GM18520 (cell line): ENCODE results near the gene HOXA4.

Experiments used
- ATAC-seq: cut with Tn5 transposase; IDR thresholded peaks from one replicate; pipeline ENCODE4 v1.9.1; 2021; ENCODE audit not compliant: unreplicated experiment

Gene HOXA4

DNA sequence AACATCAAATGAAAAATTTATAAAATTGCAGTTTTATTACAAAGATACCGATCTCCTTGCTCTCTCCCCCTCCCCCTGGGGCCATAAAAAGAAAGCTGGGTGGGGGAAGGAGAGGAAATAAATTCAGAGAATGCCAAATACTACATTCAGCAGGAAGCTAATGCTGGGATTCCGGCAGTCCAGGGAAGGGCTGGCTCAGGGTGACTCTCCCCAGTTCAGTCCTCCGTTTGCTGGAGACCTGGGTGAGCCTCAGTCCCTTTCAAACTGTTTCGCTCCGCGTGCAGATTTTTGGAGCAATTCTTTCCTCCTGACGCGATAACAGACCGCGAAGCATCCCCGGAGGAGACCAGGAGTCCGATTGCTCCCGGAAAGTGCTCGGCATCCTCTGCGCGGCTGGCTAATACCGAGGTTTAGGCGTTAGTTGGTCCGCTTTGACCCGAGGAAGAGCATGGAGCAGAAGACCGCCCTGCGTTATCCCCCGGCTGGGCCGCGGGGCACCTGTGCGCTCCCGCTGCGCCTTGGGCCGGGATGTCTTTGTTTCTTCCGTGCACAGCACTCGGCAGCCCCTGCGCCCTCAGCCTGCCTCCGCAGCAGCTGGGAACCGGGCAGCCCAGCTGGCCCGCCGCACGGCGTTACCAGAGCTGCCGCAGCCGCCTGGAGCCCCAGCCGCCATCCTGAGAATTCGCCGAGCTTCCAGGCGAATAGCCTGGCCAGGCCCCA, 24.2 kb downstream of the HOXA4 start:
- ATAC-seq = no peak

DNA sequence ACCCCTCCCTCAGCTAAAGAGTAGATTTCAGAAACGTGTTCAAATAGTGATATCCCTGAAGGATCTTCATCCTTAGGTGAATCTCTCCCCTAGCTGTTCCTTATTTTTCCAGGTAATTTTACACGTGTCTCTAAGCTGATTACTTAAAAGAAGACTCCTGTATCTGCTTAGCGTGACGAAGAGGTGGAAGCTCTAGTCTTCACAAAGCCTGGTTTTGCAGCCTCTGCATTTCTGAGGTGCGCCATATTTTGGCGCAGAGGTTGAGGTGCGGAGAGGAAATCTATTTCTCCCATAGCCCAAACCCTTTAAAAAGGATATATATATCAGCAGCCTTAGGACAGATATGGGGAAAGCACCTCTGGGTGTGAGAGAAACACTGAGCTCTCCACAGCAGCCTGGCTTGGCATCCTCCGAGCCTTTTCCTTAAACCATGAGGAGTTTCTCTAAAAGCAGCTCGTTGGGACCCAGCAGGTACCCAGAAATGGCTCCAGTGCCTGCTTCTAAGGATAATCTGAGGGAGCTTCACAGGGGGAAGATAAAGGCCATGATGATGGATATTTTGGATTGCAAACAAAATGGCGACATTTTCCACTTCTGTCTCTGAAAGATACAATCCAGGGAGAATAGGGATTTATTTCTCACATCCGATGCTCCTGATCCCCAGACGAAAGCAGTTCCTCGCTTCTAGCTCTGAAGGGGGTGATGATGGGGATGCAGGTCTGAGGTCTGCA, 25.1 kb downstream of the HOXA4 start:
- ATAC-seq = no peak

DNA sequence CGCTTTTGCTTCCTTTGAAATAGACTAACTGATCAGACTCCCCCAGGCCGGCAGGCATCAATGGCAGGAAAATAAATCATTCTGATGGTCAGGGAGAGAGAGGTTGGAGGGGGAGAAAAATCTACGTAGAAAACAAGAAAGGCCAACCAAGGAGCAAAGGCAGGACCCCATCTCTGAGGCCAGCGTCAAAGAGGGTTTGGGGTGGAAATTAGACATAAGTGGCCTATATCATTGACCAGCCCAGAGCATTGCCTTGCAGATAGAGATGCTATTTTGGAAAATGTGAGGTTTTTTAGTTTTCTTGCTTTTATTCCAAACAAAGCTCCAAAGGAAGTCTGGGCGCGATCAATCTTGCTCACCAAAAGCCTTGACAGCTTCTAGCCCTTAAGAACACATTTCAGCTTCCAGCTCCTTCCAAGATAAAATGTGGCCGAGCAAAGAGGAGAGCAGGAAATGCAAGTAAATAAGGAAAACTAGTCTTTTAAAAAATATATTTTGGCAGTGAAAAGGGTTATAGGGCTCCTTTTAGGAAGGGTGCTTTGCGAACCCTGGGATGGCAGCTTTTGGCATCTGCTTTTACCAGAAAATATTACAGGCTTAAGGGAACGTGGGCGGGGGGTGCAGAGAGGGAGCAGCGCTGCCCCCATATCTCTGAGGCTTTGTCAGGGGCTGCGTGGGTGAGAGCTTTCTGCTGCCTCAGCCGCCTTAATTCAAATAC, 26.1 kb downstream of the HOXA4 start:
- ATAC-seq = no peak

DNA sequence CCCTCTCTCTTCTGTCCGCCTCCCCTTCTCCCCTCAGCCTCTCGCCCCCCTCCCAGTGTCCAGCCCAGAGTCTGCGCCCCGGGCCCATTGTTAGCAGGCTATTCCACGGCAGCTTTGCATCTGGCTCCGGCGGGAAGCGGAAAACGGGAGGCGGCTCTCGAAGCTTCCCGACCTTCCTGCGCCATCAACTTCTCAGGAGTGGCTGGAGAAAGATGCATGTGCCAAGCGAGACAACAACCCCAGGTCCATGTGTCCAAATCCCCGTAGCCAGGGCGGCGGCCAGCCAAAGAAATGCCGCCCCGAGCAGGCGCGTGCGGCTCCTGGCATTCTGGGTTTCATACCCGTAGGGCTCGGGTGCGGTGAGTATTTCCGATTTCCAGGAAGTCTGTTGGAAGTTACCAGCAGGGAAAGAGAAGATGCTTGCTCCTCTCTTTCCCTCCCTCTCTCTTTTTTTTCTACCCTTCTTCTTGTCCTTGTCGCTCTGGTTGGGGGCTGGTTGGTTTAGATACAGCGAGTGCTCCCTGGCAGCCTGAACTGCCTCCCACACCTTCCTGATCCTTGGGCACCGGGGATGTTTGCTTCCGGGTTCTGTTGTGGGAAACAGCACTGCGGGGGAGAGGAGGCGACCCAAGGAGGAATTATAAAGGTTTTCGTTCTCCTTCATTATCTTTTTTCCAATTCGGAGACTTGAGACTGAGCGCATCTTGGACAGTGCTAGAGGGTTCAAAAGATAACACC, 26.9 kb downstream of the HOXA4 start:
- ATAC-seq = no peak

DNA sequence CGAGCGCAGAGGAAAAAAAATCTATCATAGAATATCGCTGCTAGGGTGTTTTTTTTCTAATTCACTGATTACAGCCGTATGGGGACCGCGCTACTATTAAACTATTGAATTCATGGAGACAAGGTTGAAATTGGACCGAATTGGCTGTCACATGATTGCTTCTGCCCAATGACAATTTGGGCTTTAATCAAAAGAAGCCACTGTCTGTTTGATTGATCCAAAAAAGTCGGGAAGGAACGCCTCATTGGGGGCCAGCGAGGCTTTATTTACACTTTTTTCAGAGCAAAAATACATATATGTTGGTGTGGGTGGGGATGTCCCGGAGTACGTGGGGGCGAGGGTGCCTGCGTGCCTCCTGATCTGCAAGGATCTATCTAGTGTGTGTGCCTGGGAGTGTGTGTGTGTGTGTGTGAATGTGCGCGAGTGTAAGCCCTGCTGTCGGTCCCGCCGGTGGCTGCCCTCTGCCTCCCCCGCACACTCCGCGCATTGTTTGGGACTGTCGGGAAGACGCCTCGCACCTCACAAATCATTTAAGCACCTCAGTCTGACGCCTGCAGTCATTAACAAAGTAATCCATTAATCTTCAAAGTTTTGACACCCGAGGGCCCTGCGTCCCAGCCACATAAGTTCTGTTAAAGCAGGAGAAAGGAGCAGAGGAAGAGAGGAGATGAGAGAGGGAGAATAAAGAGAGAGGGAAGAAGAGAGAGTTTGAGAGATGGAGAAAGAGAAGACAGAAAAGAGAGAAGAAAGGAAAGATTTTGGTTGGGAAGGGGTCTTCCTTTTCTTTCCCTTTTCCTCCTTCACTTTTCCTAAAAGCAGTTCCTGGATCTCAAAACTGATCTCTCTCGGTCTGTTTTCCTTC, 27.7 kb downstream of the HOXA4 start, which contains the start of gene HOXA2:
HOXA2 (minus strand) TSS at position 103 of the 862 bp plus-strand sequence. CDS start 183 bp downstream, outside the sequence.
- no peak for ATAC-seq

DNA sequence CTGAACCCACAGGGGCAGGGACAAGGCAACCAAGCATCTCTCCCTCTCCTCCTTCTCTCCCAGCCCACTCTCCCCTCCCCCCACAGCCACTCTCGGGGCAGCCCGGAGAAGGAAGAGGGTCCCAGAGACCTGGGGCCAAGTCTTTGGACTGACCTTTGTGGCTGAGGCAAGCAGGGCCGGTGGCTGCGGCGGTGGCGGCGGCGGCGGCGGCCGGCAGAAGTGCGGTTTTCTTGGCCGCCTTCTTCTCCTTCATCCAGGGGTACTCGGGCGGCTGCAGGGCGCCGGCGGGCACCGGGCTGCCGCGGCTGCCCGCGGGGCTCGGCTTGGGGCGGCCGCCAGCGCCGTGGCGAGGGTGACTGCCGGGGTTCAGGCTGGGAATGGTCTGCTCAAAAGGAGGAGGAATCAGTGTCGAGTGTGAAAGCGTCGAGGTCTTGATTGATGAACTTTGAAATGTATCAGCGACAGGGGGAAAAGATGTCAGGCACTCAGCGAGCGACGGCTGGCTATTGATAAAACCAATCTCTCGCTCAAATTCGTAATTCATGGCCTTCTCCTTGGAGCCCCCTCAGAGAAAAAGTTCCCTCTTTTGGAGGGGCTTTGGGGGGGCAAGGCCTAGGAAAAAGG, 28.5 kb downstream of the HOXA4 start:
- no peak for ATAC-seq

DNA sequence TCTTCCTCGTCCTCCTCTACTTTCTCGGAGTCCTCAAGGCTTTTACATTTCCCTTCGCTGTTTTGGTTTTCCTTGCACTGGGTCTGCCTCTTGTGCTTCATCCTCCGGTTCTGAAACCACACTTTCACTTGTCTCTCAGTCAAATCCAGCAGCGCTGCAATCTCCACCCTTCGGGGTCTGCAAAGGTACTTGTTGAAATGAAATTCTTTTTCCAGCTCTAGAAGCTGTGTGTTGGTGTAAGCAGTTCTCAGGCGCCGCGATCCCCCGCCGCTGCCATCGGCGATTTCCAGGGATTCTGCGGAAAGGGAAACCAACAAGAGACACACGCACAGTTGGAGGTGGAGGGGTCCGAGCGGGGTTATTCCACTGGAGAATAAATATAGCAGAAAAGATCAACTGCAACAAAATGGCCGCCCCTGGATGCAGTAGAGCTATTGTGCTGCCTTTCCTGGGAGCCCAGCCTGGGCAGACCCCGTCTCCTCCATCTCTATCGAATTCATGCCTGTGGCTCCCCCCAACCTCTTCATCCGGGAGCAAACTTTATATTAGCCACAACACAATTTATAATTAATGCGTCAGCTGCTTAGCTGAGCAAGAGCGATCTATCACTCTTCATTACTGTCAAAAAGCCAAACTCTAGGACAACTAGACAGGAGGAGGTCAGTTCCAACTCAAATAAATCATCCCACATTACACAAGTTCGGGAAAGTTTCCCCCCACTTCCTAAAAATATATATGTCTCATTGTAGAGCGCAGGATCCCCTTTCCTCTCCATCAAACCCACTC, 29.2 kb downstream of the HOXA4 start:
- no peak for ATAC-seq

DNA sequence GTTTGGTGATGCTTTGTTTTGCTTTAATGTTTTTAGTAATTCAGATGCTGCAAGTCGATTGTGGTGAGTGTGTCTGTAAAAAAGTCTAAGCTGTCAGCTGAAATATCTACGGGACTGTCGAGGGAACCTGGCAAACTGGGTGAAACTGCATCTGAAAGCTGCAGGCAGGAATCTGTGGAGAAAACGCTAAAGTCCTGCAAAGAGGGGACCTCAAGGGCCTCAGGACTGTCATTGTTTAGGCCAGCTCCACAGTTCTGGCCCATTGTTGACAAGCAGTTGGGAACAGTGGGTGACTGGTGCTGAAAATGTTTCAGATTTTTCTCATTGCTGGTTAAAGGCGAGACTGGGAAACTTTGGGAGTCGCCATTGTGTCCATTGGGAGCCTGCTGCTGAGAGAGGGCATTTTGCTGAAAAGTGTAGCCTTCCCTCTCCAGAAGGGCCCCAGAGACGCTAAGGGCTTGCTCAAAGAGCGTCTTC, 29.8 kb downstream of the HOXA4 start:
- no peak for ATAC-seq

DNA sequence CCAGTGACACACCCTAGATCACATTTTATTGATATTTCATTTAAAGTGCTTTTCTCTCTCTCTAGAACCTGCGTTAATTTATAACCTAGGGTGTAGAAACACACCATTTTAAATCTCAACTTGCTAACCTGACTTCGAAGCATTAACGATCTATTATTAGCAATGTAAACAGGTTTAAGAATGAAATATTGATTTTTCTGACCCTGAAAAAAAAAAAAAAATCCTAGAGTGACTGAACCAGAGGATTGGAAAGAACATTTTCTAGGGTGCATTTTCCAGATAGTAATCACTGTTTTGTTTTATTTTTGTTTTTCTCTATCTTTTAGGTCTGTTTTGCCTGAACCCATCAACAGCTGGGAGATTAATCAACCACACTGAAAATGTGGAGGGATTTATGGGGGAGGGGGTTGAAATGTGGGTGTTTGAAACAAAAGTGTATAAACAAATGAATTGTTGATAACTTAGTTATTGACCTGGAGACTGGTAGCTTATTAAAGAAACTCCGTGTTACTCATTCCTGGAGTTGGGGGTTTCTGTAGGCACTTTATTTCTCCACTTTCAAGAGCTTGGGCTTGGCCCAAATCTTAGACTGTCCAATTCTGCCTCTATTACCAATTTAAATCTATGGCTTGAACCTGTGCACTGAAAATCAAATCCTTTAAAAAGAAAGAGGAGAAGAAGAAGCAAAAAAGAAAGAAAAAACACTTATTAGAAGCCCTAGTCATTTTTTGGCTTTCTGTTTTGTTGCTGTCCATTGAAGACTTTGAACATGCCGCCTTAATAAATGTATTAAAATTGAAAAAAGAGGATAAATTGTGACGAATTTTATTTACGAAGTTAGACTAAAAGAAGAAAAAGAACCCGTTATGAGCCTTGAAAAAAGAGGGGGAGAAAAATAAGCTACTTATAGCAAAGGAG, 30.8 kb downstream of the HOXA4 start:
- ATAC-seq = no peak

DNA sequence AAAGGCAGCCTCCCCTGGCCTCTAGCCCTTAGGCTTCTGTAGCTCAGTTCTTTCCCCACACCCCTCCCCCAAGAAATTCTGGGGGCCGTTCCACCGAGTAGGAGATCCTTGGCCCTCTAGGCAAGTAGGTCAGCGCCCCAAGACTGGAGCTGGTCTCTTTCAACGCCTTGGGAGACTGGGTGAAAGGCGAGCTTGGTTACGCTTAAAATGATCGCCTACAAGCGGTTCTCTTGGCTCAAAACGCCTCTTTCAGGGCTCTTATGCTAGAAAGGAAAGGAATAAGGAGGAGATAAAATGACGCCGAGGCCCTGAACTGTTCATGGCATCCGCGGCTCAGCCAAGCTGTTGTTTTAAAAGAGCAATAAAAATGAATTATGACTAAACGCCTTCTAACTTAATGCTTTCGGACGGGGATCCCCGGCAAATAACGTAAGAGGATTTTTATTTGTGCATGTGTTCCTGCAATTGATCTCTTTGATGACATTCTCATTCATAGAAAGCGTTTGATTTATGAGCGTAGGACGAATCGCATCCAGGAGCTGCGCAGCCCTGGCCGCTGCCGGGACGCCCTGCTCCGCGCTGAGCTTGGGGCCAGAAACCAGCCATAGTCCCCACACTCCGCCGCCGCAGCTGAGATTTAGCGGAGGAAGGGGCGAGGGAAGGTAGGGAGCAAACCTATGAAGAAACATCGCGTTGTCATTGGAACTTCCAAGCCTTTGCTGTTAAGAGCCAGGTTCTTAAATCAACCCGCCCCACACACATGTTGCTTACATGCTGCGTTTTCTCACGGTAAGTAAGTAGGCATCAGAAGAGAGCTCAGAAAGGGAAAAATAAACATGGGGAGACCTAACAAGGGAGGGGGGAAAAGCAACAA, 31.7 kb downstream of the HOXA4 start:
- ATAC-seq = no peak

DNA sequence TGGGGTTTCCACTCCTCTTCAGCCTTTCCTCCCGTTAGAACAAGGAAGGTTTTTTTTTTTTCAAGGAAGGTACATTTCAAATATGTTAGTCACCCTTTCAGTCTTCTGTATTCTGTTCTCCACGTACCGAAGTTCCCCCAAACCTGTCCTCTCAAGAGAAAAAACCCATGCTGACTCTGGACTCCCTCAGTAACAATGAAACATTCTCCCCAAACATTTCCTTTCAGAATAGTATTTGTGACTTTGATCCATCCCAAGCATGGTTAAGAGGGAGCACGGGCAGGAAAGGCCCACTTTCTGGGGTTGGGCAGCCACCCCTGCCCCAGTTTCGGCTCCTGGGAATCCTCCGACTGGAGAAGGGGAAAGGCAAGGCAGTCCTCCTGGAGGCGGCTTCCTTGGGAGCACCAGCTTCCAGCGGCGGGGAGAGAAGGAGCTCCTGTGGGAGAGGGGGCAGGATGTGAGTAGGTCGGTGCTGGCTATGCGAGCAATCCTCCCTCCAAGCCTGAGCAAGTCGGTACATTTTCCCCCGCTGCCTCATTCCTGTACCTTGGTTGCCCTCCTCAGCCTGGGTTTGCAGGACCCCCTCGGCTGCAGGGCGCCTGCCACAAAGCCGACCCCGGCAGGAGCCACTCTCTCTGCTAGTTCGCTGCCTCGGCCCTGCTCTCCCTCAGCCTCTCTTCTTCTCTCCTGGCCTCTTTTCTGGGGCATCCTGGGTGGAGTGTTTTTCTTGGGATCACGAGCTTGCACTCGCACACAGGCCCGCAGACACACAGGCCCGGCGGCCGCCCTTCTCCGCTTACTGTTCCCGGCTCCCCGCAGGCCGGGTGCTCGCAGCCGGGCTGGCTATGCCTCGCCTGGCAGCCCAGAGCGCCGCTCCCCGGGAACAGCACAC, 32.6 kb downstream of the HOXA4 start:
- ATAC-seq = no peak

DNA sequence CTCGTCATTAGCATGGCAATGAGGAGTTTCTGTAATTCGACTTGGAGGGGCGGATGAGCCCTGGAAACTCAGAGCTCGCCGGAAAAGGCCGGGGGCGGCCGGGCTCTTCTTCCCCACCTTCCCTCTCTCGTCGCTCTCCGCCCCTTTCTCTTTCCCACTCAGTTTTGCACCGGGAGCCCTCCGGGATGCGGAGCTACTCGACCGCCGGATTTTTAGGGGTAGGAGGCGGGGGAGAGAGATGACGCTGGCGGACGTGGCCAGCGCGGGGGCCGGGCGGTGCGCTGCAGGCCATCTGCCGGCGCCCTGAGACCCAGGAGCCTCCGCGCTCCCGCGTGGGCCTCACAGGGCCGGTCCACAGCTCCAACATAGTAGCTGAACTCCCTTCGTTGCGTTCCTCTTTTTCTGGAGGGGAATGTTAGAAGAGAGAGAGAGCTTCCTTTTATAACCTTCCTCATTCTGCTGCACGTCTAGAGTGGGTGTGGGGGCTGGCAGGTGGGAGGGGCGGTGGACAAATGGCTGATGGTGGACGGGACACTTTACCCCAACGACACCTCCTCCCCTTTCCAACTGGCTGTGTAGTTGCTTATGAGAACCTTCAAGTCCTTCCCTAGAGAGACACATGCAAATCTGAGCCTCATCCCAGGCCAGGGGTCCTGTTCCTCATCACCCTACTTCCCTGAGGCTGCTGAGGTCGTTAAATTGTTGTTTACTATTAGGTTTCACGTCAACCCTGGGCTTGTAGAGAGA, 33.6 kb downstream of the HOXA4 start:
- no peak for ATAC-seq

DNA sequence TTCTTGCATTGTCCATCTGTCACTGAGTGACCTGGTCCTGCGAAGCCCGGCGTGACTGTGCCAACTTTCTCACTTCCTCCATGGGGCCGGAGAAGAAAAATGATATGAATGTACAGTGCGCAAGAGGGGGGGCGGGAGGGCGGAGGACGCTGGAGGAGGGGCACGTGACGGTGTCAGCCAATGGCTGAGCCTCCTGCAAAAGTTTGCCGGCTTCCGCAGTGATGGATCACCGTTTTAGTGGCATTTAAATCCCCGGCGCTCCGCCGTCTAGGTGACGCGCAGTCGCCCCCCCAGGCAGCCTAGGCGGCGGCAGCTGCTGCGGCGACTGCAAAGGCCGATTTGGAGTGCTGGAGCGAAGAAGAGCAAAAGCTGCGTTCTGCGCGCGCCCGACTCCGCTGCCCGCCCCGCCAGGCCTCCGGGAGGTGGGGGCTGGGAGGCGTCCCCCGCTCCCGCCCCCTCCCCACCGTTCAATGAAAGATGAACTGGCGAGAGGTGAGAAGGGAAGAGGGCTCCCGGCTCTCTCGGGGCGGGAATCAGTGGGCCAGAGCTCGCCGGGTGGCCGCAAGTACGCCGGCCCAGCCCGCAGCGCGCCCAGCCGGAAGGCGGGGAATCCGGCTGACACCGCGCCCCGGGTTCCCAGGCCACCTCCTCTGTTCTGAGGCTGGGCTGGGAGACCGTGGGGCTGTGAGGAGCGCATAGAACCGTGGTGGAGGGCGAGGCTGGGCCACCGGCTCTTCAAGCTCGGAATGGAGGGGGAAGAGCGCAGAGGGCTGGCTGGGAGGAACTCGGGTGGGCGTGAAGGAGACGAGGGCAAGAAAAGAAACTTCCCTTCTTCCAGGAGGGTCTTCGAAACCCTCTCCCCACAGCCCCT, 34.4 kb downstream of the HOXA4 start, which contains the start of gene HOXA1:
HOXA1 (minus strand) TSS at position 104 of the 871 bp plus-strand sequence; CDS start at position 16, 88 bp downstream.
- peak; percentile 71 for ATAC-seq
